Motor neuron (in vitro differentiated cells): ENCODE data around the gene AFF4. TPM values are rescaled to one million over a fixed set of nuclear protein-coding genes. Genes with fewer than 3 reads are reported as not detected.
"Not testable (repeated sequence)": the region's sequence is repeated elsewhere in the genome, so short reads cannot be mapped to it uniquely, and the experiment has no call there.

ENCODE experiments used
- ATAC-seq, 8 experiments: fragments of 200-7000 bp; cut with Tn5 transposase; replicated peaks in 6 of 8; 2 replicates each; pipeline ENCODE4 v1.8.0; 2021; ENCODE audit warnings: mild to moderate bottlenecking in 8 of 8, moderate library complexity in 8 of 8
- H3K27ac ChIP-seq, 2 donors: fragments of 250-450 bp; sonication (Bioruptor Pico); 2 replicates each; pipeline ENCODE4 v1.9.0; 2021; ENCODE audit warnings: antibody characterized with exemption in 2 of 2, mild to moderate bottlenecking in 2 of 2, moderate library complexity in 1 of 2
- H3K4me1 ChIP-seq, 2 donors: fragments of 250-450 bp; sonication (Bioruptor Pico); replicated peaks in 1 of 2; 2 replicates each; pipeline ENCODE4 v1.6.1; 2021; ENCODE audit warnings: antibody characterized with exemption in 2 of 2, mild to moderate bottlenecking in 2 of 2, moderate library complexity in 1 of 2
- H3K4me3 ChIP-seq, 5 donors: fragments of 250-450 bp; sonication (Bioruptor Pico); 2 replicates each; pipeline ENCODE4 v1.9.0; 2021; ENCODE audit warnings: antibody characterized with exemption in 5 of 5, mild to moderate bottlenecking in 5 of 5, moderate library complexity in 4 of 5
- WGBS, 10 experiments: fragments of 450-650 bp; shearing (Covaris generic); methylation state at CpG; one replicate each; pipeline ENCODE4 v1.0.0; 2022; 5-methylcytosine and 5-hydroxymethylcytosine counted together
- in situ Hi-C, 9 experiments: fragments of 400-800 bp; cut with MboI; loops; one replicate each; pipeline ENCODE4 v1.15.0; 2021; ENCODE audit warnings: low sequenced_read_pairs in 9 of 9, low pct_unique_long_range_greater_than_20kb in 2 of 9; ENCODE audit not compliant: unreplicated experiment in 9 of 9
- total RNA-seq, 8 experiments: library from RNA; unstranded; fragments of 300-600 nt; gene quantifications; 2 replicates each; pipeline versions ENCODE4 v1.2.3 to v1.2.4, GENCODE V29; 2022

Gene AFF4
- total RNA-seq, 8 experiments from 2014 or later, result 43.0 to 102 (median 67.3) TPM

- in situ Hi-C loops, result no loop called here
- H3K27ac ChIP-seq, result no peak overlapping the region
- H3K4me1 ChIP-seq, result no peaks in the 10 kb centered on the region
- H3K4me3 ChIP-seq, result no peak overlapping the region
- no peak for ATAC-seq
- WGBS, 10 experiments, result 11 to 100% (median 91%) methylated on average over 1 to 2 of the region's 2 CpGs; no CpG with 5 or more reads in 2 of the 10 experiments
Observed at GRCh38 chr5:132947671-132948070, 15.8 kb downstream of the AFF4 start.

GRCh38 chr5:132945315-132945714 lies 18.1 kb downstream of the AFF4 start:
- H3K4me1 ChIP-seq, ATAC-seq, H3K27ac ChIP-seq, H3K4me3 ChIP-seq, in situ Hi-C loops: not testable (repeated sequence)
- 88 to 100% (median 95%) methylated on average over 1 to 4 of the region's 4 CpGs; no CpG with 5 or more reads in 4 of the 10 experiments for WGBS, 10 experiments

DNA sequence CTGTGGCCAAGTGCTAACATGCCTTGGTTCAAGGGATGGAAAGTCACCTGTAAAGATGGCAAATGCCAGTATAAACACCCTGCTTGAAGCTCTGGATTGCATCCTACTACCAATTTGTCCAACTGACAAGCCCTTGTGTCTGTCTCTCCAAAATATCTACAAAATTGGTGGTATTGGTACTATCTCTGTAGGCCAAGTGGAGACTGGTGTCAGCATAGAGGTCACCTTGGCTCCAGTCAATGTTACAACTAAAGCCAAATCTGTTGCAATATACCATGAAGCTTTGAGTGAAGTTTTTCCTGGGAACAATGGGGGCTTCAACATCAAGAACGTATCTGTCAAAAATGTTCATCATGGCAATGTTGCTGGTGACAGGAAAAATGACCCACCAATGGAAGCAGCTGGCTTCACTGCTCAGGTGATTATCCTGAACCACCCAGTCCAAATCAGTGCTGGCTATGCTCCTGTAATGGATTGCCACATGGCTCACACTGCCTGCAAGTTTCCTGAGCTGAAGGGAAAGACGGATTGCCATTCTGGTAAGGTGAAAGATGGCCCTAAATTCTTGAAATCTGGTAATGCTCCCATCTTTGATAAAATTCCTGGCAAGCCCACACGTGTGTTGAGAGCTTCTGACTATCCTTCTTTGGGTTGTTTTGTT lies 19.9 kb downstream of the AFF4 start:
- ATAC-seq, result no peak
- Histone ChIP-seq H3K27ac (no peak overlapping the region), H3K4me3 (no peak overlapping the region), H3K4me1 (no peaks in the 10 kb centered on the region)
- in situ Hi-C loops, result no loop called here
- 73 to 100% (median 95%) methylated on average over 1 to 3 of the region's 3 CpGs; no CpG with 5 or more reads in 2 of the 10 experiments for WGBS, 10 experiments

DNA sequence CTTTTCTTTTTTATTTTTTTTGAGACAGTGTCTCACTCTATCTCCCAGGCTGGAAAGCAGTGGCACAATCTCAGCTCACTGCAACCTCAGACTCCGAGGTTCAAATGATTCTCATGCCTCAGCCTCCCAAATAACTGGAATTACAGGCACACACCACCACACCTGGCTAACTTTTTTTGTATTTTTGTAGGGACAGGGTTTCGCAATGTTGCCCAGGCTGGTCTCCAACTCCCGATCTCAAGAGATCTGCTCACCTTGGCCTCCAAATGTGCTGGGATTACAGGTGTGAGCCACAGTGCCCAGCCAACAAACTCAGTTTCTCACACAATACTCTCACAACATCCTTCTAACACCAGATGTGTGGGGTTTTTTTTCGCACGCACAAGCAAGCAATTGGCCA lies 22.1 kb downstream of the AFF4 start:
- Histone ChIP-seq H3K4me1 (no peaks in the 10 kb centered on the region), H3K27ac (no peak overlapping the region), H3K4me3 (no peak overlapping the region)
- in situ Hi-C loops, result no loop called here
- no peak for ATAC-seq
- whole genome bisulfite sequencing, 10 experiments, result 67 to 100% (median 100%) methylated on average over 1 to 4 of the region's 5 CpGs; no CpG with 5 or more reads in 2 of the 10 experiments

DNA sequence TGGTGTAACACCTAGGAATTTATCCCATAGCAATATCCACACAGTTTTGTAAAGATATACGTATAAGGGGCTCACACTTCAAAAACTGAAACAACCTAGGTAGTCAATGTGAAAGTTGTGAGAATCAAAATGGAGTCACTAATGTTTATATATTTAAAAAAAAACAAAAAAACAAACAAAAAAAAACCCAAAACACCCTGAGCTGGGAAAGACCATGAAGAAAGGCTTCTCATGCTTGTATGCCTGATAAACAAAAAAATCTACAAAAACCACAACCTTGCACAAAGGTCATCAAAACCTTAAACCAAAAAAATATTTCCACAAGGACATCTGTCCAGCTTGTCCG lies 35.4 kb downstream of the AFF4 start:
- in situ Hi-C loops, result no loop called here
- Histone ChIP-seq H3K27ac (no peak overlapping the region), H3K4me3 (no peak overlapping the region), H3K4me1 (no peaks in the 10 kb centered on the region)
- WGBS, 10 experiments, result 63 to 100% (median 97%) methylated on average over 1 to 2 of the region's 2 CpGs
- ATAC-seq, result no peak

DNA sequence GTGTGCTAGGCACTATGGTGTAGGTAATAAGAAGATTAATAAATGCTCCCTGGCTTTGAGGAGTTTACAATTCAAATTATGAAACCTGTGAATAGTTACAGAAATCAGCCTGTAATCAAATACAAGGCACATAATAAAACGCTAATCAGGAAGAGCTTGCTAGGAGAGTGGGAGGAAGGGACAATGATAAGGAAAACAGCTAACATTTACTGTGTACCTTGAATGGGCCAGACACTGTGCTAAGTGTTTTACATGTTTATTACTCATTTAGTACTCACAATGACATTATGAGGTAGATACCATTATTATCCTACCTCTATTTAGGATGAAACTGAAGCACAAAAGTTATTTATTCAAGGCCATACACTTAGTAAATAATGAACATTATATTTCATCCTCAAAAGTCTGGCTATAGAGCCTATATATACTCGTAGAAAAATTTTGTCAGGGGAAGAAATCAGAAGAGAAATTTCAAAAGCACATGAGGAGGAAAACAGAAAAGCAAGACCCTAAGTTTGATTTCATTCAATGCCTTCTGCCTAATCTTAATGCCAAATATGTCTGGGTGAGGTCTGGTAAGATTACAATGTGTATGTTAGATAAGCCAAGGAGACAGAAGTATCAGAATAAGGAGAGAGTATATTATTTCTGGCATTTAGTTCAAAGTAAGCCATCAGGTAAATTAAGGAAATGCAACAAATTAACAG lies 35.9 kb downstream of the AFF4 start:
- ATAC-seq, result no peak
- H3K4me3 ChIP-seq, result no peak overlapping the region
- 40 to 100% (median 89%) methylated on average over 1 to 2 of the region's 2 CpGs; no CpG with 5 or more reads in 1 of the 10 experiments for WGBS, 10 experiments
- in situ Hi-C loops, result no loop called here
- no peaks in the 10 kb centered on the region for H3K4me1 ChIP-seq
- no peak overlapping the region for H3K27ac ChIP-seq

DNA sequence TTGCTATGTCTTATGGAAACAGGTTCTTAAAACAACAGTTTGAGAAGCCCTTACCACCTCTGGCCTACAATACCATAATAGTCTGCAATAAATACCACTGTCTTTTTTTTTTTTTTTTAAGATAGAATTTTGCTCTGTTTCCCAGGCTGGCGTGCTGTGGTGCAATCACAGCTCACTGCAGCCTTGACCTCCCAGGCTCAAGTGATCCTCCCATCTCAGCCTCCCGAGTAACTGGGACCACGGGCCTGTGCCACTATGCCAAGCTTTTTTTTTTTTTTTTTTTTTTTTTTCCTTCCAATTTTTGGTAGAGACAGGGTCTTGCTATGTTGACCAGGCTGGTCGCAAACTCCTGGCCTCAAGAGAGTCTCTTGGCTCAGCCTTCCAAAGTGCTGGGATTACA lies 37.0 kb downstream of the AFF4 start:
- Histone ChIP-seq H3K4me3 (no peak overlapping the region), H3K27ac (no peak overlapping the region), H3K4me1 (no peaks in the 10 kb centered on the region)
- ATAC-seq, result no peak
- in situ Hi-C loops, result no loop called here
- 86 to 100% (median 100%) methylated on average over 1 to 4 of the region's 4 CpGs; no CpG with 5 or more reads in 1 of the 10 experiments for WGBS, 10 experiments

- Histone ChIP-seq H3K4me3 (no peak overlapping the region), H3K27ac (no peak overlapping the region), H3K4me1 (no peaks in the 10 kb centered on the region)
- in situ Hi-C loops, result no loop called here
- WGBS, 10 experiments, result 67 to 100% (median 100%) methylated on average over 1 to 2 of the region's 3 CpGs; no CpG with 5 or more reads in 1 of the 10 experiments
- ATAC-seq, result no peak
Observed at GRCh38 chr5:132916086-132916485, 47.3 kb downstream of the AFF4 start.

DNA sequence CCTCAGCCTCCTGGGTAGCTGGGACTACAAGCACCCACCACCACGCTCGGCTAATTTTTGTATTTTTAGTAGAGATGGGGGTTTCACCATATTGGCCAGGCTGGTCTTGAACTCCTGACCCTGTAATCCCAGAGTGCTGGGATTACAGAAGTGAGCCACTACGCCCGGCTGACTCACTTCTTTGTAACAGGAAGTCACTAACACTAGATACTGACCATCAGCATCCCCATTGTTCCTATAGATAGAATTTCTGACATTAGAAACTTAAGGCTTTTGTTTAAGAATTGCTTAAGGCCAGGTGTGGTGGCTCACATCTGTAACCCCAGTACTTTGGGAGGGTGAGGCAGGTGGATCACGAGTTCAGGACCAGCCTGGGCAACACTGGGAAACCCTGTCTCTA lies 47.8 kb downstream of the AFF4 start:
- ATAC-seq, result peak in 2 of 8 experiments; percentile 28 to 36
- in situ Hi-C loops, result no loop called here
- 80 to 100% (median 100%) methylated on average over 1 to 3 of the region's 5 CpGs; no CpG with 5 or more reads in 5 of the 10 experiments for WGBS, 10 experiments
- no peak overlapping the region for H3K27ac ChIP-seq
- H3K4me3 ChIP-seq, result no peak overlapping the region
- no peaks in the 10 kb centered on the region for H3K4me1 ChIP-seq

DNA sequence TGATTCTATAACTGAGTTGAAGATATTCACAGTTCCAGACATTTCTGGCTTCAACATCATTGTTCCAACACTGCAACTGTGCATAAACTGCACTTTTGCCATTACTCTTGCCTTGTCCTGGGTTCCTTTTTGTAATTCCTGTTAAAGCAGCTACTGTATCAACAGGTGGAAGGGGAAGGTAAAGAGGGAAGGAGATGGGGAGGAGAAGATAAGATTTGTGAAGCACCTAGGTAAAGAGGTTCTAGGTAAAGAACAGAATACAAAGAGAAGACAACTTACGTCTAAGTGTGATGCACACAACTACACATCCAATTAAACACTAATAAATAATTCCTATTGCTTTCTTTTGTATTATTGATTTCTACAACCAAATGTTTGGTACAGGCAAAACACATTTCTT lies 53.7 kb downstream of the AFF4 start:
- Histone ChIP-seq H3K4me1 (no peaks in the 10 kb centered on the region), H3K27ac (no peak overlapping the region), H3K4me3 (no peak overlapping the region)
- ATAC-seq, result no peak
- in situ Hi-C loops, result no loop called here
- WGBS, 10 experiments, result 80 to 100% (median 100%) methylated on average over 1 of the region's 1 CpG; no CpG with 5 or more reads in 3 of the 10 experiments

GRCh38 chr5:132907161-132907560 lies 56.3 kb downstream of the AFF4 start:
- 75 to 100% (median 100%) methylated on average over 1 to 2 of the region's 2 CpGs for WGBS, 10 experiments
- Histone ChIP-seq H3K27ac (no peak overlapping the region), H3K4me3 (no peak overlapping the region), H3K4me1 (no peaks in the 10 kb centered on the region)
- no peak for ATAC-seq
- in situ Hi-C loops, result no loop called here

GRCh38 chr5:132905938-132906337 lies 57.5 kb downstream of the AFF4 start:
- Histone ChIP-seq H3K4me1 (no peaks in the 10 kb centered on the region), H3K27ac (no peak overlapping the region), H3K4me3 (no peak overlapping the region)
- in situ Hi-C loops, result no loop called here
- peak in 3 of 8 experiments; percentile 53 to 59 (median 54) for ATAC-seq
- 79 to 100% (median 93%) methylated on average over 1 to 2 of the region's 2 CpGs; no CpG with 5 or more reads in 3 of the 10 experiments for WGBS, 10 experiments

DNA sequence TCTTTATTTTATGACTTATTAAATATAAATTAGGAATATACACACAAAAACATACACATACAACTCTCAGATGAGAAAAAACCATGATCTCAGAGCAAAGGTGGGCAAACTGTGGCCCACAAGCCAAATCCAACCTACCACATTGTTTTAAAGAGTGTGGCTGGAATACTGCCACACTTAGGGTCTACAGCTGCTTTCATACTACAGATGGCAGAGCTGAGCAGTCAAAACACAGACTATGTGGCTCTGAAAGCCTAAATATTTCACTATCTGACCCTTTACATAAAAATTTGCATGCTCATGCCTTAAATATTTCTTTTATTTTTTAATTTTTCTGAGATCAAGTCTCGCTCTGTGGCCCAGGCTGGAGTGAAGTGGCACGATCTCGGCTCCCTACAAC lies 61.7 kb downstream of the AFF4 start:
- in situ Hi-C loops, result no loop called here
- peak in 1 of 8 experiments; percentile 26 for ATAC-seq
- 90 to 100% (median 100%) methylated on average over 2 to 3 of the region's 3 CpGs; no CpG with 5 or more reads in 3 of the 10 experiments for WGBS, 10 experiments
- no peak overlapping the region for H3K4me3 ChIP-seq
- no peaks in the 10 kb centered on the region for H3K4me1 ChIP-seq
- H3K27ac ChIP-seq, result no peak overlapping the region
